Ammon's horn (tissue), 1 donor: ENCODE data around the gene NVL.
"Not testable (repeated sequence)": the region's sequence is repeated elsewhere in the genome, so short reads cannot be mapped to it uniquely, and the experiment has no call there.

Source experiments
- DNase-seq: peaks from one replicate; pipeline ENCODE4 v3.0.0-alpha.2; 2016; ENCODE audit warnings: low spot score

Gene NVL

GRCh38 chr1:224235813-224236493, 94.0 kb downstream of the NVL start:
- no peak for DNase-seq

- DNase-seq: no peak
Measured at GRCh38 chr1:224234017-224234416, 96.0 kb downstream of the NVL start.

- DNase-seq: no peak
Measured at GRCh38 chr1:224226849-224227502, 103.0 kb downstream of the NVL start.

DNA sequence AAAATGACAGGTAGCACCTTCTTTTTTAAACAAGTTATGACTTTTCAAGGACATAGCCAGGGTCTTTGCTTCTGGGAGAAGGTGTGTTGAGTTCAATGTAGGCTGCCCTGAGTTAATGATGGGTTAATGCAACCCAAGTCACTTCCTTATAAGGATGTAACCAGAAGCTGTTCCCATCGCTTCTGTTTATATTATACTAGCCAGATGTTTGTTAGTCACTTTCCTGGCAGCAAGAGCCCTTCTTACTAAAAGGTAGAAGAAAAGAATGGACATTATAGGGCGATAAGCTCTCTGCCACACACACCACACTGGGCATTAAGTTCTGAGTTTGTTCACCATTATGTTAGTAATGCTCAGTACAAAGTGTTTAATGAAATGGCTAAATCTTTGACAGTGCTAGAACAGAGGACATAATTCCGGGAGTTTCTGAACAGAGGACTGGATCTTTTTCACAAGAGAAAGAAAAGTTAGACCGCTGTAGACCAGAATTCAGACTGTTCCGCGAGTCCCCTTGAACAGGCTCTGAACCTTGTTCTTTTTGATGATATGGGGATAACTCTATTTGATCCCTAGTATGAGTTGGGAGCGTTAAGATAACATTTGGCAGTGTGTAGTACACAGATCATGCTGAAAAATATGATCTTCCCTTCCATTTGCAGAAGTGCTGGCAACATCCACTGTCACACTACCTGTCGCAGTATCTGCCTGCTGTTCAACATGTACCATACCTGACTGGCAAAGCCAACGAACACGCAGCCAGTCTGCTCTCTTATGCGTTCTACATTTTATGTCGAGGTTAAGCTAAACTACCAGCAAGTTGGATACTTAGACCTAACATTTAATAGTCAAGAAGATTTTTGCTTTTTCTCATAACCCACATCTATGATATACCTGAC, 105.9 kb downstream of the NVL start:
- DNase-seq: no peak

- DNase-seq: no peak
Measured at GRCh38 chr1:224219612-224220059, 110.3 kb downstream of the NVL start.

GRCh38 chr1:224219011-224219611, 110.9 kb downstream of the NVL start:
- no peak for DNase-seq

- DNase-seq: no peak
Measured at GRCh38 chr1:224217655-224218623, 112.0 kb downstream of the NVL start.

GRCh38 chr1:224216382-224216781, 113.6 kb downstream of the NVL start:
- no peak for DNase-seq

GRCh38 chr1:224213438-224214119, 116.4 kb downstream of the NVL start:
- DNase-seq: no peak

GRCh38 chr1:224212618-224213061, 117.3 kb downstream of the NVL start:
- no peak for DNase-seq

- DNase-seq: peak; percentile 36
Measured at GRCh38 chr1:224211206-224211962, 118.6 kb downstream of the NVL start.

- not testable (repeated sequence) for DNase-seq
Measured at GRCh38 chr1:224205931-224206538, 123.9 kb downstream of the NVL start.

- DNase-seq: peak; percentile 58
Measured at GRCh38 chr1:224205438-224205840, 124.5 kb downstream of the NVL start.

GRCh38 chr1:224203243-224204016, 126.5 kb downstream of the NVL start:
- DNase-seq: peak; percentile 76

DNA sequence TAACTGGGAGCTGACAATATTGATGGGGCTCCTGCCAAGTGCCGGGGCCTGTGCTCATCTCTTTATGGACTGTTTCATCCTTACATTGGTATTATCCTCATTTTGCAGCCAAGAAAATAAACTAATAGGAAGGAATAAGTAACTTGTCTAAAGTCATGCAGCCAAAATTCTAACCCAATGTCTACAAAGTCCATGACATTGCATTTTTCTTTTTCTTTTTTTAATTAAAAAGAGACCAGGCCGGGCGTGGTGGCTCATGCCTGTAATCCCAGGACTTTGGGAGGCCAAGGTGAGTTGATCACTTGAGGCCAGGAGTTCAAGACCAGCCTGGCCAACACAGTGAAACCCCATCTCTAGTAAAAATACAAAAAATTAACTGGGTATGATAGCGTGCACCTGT, 128.1 kb downstream of the NVL start:
- DNase-seq: no peak

GRCh38 chr1:224201383-224201782, 128.6 kb downstream of the NVL start:
- no peak for DNase-seq

DNA sequence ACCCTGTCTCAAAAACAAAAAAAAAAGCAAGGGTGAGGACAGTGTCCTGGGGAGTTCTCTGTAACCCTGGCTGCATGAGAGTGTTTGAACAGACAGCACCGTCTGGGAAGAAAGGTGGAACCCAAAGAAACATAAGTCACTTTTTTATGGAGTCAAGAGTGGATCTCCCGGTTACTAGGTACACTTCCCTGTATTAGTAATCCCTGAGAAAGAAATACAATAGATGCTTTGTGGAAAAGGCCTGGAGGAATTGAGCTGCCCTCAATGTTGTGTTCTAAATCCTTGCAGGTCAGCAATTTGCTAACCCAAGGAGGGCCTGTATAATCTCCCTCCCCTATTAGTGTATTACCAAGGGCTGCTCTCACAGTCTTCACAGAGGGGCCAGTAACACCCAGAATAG, 130.3 kb downstream of the NVL start:
- DNase-seq: no peak

DNA sequence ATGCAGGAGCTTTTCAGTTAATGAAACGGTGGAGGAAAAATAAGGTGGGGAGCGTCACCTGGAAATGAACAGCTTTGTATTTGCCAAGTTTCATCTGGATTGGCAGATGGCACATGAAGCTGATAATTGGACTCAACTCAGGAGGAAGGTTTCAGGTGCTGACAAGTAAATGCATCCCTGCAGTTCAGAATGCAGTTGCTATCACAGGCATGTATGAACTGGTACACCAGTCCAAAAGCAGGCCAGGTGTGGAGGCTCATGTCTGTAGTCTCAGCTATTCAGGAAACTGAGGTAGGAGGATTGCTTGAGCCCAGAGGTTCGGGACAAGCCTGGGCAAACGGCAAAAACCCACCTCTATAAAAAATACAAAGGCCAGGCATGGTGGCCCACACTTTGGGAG, 131.4 kb downstream of the NVL start:
- no peak for DNase-seq
